HG03159 (cell line): ENCODE results near the gene NPAS3.

Experiments used
- ATAC-seq: cut with Tn5 transposase; IDR thresholded peaks from one replicate; pipeline ENCODE4 v1.9.1; 2021; ENCODE audit warnings: mild to moderate bottlenecking, moderate library complexity; ENCODE audit not compliant: unreplicated experiment

NPAS3 gene

DNA sequence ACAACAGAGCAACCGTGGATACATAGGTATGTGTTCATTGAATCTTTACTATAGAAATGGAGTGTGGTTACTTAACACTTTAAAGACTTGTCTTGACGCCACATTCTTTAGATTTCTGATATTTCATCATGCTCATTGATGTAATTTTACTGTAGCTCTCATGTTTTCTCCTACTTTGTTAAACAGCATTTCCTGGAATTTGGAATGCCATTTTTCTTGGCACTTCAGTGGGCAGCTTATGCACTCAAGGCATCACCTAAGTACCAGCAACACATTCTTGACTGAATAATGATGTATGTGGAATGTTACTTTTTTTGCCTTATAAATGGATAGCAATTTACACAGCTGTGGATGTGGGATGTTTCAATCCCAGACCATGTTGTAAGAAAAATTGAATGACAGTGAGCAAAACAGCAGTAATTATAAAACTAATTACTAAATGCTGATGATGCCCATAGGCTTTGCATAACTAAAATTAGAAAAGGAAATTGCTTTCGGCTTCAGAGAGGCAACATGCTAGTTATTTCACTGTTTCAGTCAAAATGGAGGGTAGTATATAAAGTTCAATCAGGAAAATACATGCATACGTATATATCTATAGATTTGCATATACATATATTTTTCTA lies 298.5 kb downstream of the NPAS3 start:
- ATAC-seq: no peak

DNA sequence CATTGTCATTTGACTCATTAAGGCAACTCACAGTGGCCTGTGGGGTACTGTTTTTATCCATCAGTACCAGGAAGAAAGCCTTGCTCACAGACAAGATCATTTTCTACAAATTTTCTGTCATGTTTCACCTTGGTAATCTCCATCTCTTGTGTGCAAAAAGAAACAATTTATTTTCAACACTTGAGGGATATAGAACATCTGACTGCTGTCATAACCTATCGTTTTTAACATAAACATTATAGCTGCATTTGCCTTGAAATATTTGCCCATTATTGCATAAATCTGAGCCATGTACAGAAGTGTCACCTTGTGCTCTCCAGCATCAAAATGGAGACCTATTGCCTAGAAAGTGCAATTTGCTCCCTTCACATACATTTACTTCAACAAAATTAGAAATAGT lies 300.8 kb downstream of the NPAS3 start:
- no peak for ATAC-seq

DNA sequence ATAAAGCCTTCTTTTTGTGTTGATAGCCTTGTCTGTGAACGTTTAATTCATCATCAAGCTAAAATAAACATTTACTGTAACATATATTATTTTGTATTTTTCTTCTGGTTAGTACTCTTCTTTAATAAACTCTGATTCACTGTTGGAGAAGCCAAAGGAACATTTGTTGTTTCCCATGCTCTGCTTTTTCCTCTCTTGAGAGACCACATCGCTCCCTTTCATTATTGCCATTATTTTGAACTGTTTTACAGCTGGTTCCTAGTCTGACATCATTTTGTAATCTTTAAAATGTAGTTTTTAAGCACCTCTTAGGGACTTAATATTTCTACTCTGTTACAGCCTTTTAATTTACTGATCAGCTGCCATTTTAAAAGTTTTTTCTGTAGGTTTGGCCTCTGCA lies 301.8 kb downstream of the NPAS3 start:
- ATAC-seq: no peak

DNA sequence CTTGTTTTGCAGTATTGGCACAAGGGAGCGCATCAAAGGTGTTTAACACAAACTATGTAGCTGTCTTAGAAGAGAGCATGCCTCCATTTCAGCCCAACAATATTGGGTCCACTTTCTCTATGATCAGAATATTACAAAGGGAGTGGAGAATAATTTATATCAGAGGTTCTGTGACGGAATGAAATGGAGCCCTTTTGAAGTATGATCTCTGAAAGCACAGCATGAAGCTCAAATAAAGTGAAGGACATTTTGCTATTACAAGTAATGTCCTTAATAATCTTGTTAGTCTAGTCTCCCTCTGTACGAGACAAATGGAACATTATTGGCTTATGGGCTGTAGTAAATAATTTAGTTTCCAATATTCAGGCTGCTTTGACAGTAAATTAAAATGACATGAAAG lies 302.7 kb downstream of the NPAS3 start:
- no peak for ATAC-seq

DNA sequence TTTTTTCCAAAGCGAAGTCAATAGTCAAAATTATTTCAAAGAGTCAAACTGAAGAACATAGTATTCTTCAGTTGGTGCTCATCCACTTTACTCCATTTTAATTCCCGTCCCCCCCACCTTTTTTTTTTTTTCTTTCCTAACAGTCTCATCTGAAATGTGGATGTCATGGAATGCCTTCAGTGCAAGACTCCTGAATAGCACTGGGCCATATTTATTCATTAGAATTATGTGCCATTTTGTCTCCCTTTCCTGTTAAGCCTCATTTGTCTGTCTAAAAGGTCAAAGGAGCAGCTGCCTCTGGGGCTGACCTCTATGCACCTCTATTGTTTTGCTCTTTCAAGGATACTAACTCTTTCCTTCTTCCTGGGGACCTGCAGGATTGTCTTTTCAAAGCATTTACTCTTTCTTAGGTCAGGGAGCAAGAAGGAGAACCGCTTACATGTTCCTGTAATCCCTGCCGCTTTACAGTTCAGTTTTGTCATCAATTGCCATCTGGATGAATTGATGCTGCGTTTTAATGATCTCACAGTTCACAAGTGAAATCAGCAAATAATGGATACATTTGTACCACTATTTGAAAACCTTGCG lies 310.6 kb downstream of the NPAS3 start:
- ATAC-seq: no peak

DNA sequence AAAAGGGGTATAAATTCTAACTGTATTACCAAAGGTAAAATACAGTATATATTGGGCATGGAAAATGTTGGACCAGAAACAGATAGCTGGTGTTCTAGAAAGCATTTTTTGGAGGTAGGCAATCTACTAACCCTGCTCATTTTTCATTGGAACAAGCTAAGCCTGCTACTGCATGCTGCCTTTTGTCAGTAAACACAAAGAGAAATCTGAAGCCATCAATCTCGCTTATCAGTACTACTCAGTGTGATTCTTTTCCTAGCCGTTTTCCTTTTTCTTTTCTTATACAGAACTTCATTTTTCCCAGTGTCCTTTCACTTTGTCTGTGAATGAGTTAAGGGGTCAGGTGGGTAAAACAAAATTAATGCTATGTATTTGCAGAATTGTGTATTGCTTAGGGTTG lies 312.3 kb downstream of the NPAS3 start:
- no peak for ATAC-seq

DNA sequence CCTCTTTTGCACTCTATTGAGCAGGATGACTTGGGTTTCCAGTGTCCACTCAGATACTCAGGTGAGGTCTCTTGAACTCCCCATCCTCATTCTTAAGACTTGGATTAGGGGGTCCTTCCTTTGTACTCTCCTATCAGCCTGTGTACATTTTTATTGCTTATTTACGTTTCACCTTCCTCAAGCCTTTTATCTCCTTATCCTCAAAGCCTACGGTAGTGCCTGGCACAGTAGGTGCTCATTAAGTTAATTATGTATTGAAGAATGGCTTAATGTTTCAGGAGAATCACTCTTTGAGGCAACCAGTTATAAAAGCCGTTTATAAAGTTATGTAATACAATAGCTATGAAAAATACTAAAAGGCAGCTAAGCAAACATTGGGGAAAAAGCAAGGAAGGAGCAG lies 315.7 kb downstream of the NPAS3 start:
- no peak for ATAC-seq

DNA sequence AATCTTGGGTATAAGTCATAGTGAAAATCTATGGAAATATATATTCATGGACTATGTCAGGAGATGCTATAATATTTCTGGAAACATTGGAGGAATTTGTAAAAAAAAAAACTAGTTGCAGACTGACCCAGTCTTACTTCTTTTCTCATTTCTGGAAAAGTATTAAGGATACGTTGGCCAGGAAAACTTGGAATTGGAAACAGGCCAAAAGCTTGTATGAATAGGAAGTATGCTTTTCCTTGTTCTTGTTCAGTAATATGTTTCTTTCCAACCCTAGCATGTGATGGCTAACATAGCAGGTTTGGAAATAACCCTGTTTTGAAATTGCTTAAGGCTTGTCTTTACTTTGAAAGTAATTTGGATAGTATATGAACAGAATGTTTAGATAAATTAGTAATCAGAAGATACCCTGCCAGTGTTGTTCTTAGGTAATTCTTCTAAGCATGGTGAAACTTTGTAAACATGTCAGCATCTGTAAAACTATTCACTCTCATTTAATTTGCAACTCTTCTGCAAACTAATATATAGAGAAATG lies 316.2 kb downstream of the NPAS3 start:
- ATAC-seq: no peak

DNA sequence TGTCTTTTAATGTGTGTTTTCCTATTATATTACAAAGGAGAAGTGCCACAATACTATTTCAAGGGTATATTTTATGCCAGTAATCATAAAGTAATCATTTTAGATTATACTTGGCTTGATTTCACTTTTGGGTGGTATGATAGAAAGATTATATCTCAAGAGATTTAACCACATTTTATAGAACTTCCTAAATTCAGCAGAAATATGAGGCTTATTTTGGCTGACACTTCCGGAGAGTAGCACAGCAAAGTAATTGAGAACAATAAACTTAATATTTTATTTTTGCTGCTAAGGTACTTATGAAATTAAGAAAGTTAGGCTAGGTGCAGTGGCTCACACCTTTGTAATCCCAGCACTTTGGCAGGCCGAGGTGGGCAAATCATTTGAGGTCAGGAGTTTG lies 319.1 kb downstream of the NPAS3 start:
- no peak for ATAC-seq

DNA sequence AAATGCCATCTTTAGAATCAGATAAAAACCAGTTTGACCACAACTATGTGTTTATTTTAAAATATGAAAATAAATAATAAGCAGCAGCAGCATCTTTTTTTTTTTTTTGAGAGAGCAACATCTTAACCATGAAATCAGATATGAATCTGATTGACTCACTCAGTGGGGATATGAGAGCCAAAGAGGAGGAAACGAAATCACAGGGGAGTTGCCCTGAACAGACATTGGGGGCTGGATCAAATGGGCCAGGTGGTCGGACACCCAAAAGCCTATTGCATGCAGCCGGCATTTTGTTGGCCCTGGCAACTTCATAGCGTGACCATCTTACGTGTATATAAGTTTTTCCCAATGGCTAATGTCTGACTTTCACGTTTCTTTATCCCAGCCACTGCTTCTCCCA lies 321.1 kb downstream of the NPAS3 start:
- ATAC-seq: no peak

DNA sequence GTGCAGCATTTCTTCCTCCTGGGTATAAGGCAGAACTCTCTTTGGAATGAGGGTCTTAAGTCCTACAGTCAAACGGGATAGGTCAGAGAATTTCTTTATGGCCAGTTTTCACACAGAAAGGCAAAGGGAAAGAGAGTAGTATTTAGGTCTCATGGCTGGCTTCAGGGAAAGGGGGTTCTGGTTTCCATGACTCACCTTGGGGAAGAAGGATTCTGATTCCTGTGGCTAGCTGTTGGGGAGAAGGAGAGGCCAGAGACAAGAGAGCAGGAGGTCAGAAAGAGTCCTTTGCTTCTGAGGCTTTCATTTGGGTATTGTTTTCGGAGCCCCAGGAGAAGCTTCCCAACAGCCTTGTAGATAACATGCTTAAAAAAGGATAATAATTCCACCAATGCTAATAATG lies 332.5 kb downstream of the NPAS3 start:
- no peak for ATAC-seq

DNA sequence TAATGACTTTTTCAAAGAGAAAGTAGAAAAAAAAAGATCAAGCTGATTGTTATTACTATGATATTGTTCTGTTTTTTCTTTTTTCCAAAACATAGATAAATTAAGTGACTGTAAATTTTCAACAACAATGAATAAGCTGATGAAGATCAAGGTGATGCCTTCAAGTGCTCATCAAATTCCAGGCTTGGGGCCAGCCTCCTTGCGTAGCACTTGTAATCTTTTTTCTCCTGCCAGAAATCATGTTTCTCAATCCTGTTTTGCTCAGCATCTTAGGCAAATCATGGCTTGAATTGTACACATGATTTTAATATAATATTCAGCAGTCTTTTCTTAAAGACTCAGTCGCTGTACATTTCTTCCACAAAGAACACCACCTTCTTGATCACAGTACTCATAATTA lies 333.2 kb downstream of the NPAS3 start:
- no peak for ATAC-seq

DNA sequence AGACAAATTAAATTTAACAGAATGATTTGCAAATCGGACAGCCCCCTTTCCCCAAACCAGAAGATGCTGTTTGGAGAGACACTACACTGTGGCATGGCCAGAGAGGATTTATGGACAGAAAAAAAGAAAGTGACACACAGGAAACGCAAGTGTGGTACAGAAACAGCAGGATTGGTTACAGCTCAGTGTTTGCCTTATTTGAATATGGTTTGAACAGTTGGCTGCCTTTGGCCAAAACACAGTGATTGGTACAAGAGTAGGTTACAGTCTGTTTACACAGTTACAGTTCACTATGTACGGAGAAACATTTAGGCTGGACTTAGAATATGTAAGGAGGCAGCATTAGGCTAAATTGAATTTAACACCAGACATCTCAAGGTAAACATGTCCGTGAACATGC lies 335.3 kb downstream of the NPAS3 start:
- ATAC-seq: no peak

DNA sequence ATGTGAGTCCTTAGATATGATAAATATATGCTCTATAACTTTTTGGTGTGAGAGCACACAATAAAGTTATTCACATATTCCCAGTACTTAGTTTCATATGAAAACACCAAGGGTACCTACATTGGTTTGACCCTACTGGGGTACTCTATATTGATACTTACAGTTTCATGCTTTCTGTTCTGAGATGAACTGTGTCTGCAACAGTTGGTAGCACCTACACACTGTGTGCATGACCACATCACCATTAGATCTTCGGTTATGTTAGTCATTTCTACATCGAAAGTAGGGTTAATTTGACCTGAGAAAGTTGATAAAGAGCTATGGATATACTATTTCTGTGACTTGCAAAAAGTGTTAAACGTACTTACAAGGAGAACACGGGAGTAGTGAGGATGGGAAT lies 337.2 kb downstream of the NPAS3 start:
- no peak for ATAC-seq

DNA sequence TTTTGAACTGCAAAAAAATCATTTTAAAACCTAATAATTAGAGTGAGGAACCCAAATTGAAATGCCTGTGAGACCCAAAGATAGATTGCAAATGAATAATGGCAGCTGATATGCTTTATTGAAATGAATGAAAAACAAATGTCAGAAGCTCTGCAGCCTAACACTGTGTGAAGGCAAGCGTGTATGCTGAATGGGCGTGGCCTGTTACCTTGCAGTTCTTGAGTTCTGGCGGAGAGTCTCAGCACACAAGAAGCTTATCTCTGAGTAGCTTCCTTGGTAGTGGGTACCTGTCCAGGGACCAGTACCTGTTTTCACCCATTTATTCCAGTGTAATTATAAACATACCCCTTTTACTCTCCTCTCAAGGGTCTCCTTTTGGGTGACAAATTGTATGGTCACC lies 341.2 kb downstream of the NPAS3 start:
- no peak for ATAC-seq

DNA sequence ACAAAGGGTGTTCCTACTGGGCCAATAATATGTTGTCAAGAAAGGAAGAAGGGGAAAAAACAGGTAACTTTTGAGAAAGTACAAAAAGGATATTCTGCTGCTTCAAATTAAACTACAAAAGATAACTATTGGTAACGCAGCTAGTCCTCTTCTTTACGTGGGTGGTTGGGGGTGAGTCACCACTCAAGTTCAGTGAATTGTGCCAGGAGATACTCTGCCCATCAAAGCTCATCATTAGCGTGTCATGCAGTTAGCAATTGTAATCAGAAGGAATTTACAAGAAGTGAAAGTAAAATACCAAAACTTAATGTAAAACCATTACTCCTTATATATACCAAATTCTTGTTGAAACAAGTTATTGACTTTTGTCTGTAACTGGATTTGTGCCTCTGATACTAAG lies 342.0 kb downstream of the NPAS3 start:
- ATAC-seq: no peak

DNA sequence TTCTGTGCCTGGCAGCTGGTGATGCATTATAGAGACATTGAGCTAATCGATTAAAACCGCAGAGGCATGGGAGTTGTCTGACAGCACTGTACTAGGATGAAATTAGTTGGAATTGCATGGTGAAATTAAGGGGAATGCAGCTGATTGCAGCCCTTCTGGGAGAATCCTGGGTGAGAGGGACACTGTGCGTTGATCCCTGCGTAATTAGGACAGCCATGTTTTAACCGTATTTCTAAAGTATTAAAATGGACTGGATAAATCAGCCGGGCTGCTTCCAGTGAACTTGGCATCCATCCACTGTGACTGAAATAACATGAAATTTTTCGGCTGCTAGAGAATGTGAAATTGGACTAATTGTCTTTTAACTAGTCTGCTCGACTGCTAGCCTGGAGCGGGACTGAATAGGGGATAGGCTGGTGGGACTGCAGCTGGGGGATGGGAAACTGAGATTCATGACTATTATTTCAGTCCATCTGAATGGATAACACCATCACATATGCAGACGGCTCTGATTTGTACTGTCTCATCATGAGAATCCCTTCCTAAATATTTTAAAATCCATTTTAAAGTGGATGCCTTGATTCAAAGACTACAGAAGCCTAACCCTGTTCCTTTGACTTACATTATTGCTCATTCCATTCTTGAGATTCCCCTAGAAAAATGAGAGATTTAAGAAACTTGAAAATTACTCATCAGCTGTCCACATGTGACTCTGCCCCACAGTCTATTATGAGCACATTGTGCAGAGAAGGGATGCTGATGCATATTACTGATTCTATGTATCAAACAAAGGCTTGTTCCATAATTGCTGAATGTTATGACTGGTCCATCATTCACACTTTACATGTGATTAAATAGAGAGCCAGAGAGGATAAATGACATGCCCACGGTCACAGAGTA lies 343.9 kb downstream of the NPAS3 start:
- no peak for ATAC-seq

DNA sequence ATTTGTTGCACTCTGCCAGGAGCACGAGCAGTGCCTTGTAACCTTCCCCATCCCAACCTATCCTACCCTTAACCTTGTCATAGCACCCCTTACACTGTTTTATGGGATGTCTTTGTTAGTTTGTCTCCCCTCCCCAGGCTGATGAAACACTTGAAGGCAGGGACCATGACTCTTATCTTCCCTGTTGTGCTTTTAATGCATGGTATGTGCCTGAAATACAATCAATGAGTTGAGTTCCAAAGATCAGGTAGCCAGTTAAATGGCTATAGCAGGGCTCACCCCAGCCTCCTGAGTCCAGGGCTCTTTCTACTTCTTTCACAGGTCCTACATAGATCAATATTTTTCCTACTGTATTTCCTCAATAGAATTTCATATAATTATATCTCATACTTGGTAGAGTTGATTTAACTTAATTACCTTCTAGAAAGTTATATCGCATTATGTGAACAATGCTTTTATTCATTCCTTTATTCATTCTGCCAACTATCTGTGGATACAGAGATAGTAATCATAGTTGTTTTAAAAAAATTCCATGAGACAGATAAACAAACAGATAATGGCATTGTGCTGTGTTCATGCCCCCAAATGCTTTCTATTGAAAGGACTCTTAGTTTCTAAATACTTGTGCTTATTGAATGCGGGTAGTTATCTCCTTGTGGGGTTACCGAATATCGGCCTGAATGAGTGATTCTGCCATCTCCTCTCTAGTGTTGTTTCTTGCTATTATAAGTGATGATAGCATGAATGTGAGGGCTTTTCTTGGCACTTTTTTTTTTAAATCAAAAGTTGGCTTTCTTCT lies 347.4 kb downstream of the NPAS3 start:
- ATAC-seq: no peak

DNA sequence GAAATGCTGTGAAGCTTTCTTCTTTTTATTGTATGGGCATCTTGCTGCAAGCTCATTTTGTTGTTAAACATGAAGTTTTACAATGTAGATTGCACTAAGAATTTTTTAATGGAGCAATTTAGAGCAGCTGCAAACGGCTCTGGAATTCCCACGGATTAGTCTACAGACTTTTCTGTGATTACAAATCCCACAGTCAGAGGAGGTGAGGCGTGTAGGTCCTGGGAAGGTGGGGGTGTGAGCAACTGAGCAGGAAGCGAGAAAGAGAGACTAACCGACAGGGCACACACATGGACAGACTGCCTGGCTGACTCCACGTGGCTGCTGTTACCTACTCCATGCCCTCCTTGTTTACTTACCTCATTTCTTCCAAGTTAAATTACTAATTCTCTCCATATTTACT lies 348.5 kb downstream of the NPAS3 start:
- no peak for ATAC-seq

DNA sequence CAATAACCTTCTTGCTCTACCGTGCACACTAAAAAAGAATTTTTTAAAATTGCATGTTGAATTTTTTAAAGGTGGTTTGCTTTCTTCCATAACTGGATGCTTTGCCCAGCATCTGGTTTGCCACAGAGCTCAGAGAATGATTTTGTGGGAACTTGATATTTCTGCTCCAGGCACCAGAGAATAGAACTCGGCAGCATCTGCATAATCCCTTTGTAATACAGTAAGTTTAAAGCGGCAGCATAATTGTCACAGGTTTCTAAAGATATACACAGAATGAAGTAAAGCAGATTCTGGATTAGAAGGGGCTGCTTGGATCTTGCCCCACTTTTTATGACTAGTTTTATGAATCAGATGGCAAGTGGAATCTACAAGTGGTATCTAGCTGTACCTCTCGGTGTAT lies 352.0 kb downstream of the NPAS3 start:
- no peak for ATAC-seq

DNA sequence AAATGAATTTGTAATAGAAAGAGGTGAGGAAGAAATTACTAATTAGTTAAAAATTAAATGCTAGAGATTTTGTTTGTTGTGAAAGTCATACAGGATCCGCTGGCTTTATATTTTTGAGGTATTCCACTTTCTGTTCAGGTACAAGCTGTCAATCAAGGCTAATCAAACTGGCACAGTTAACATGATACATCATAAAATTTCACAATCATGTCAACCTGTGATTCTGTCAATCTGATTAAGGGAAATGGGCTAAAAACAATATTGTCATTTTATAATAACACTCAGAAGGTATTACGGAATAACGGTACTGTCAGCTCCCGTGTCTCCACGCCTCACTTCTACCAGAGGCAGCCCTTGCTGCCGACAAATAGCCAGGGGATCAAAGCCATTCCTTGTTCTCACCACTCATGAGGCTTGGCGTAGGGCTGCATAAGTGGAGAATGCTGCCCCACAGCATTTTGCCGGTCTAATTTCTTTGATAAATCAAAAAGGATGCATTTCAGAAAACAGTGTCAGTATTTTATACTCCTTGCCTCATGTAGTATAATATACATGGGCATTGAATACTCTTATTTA lies 352.9 kb downstream of the NPAS3 start:
- no peak for ATAC-seq
